B cell (primary cell): Measurements from ENCODE around the gene NLRC5. TPM values are rescaled to one million over a fixed set of nuclear protein-coding genes. Genes with fewer than 3 reads are reported as not detected.
A peak's percentile ranks its signal among the peaks of the same experiment; 100 is the strongest.

ENCODE experiments used
- ATAC-seq: fragments of 200-7000 bp; cut with Tn5 transposase; one replicate; pipeline ENCODE4 v1.10.0; 2021; ENCODE audit warnings: low read depth, mild to moderate bottlenecking, moderate number of reproducible peaks, moderate library complexity
- CTCF ChIA-PET: fragments of 350-600 bp; sonication (Branson Sonifier 250); formaldehyde crosslinking; loops from one replicate; lab custom pipeline; 2021; ENCODE audit warnings: antibody characterized with exemption, inconsistent platforms; lab: Charles Lee
- POLR2A ChIA-PET: fragments of 350-600 bp; sonication (Branson Sonifier 250); formaldehyde crosslinking; loops from one replicate; lab custom pipeline; 2021; ENCODE audit warnings: antibody characterized with exemption; lab: Charles Lee
- DNase-seq: peaks from one replicate; pipeline ENCODE4 v3.0.0; 2013
- H2AFZ ChIP-seq: 2 replicates; pipeline ENCODE4 v1.6.1; 2012; ENCODE audit warnings: mild to moderate bottlenecking, low read depth, low read length; ENCODE audit not compliant: insufficient read depth, poor library complexity, severe bottlenecking
- H3K27ac ChIP-seq, 2 donors: 1 replicate in 1 of 2; 2 replicates in 1 of 2; pipeline ENCODE4 v1.5.1; 2012 to 2013; ENCODE audit warnings: low read length in 2 of 2, mild to moderate bottlenecking in 2 of 2, moderate library complexity in 1 of 2
- H3K27me3 ChIP-seq, 4 experiments: fragments of 200-600 bp in 1 of 4; sonication (generic) in 1 of 4; replicated peaks in 1 of 4; 1 replicate in 2 of 4; 2 replicates in 2 of 4; pipeline versions ENCODE4 v1.6.1 to v1.7.0; 2013 to 2016; ENCODE audit warnings: low read length in 3 of 4, mild to moderate bottlenecking in 2 of 4, mixed read lengths in 1 of 4, moderate library complexity in 1 of 4; ENCODE audit not compliant: insufficient read depth in 4 of 4, control insufficient read depth in 3 of 4; ENCODE audit errors: control extremely low read depth in 1 of 4
- H3K36me3 ChIP-seq, 2 experiments: replicated peaks in 1 of 2; 1 replicate in 1 of 2; 2 replicates in 1 of 2; pipeline versions ENCODE4 v1.6.1 to v1.7.1; 2013; ENCODE audit warnings: low read length in 1 of 2; ENCODE audit not compliant: insufficient read depth in 2 of 2, control insufficient read depth in 1 of 2; ENCODE audit errors: control extremely low read depth in 1 of 2, extremely low read depth in 1 of 2
- H3K4me1 ChIP-seq, 2 donors: fragments of 200-600 bp in 1 of 2; sonication (generic) in 1 of 2; 1 replicate in 1 of 2; 2 replicates in 1 of 2; pipeline versions ENCODE4 v1.5.1 to v1.6.1; 2013 to 2017; ENCODE audit warnings: low read length in 2 of 2; ENCODE audit not compliant: control insufficient read depth in 2 of 2, insufficient read depth in 2 of 2
- H3K4me2 ChIP-seq: replicated peaks from 2 replicates; pipeline ENCODE3; 2012; ENCODE audit warnings: mild to moderate bottlenecking, low read depth, low read length; ENCODE audit not compliant: poor library complexity, severe bottlenecking
- H3K4me3 ChIP-seq, 5 experiments: fragments of 200-600 bp in 1 of 5; sonication (generic) in 1 of 5; 1 replicate in 3 of 5; 2 replicates in 2 of 5; pipeline versions ENCODE4 v1.5.1 to v1.7.0; 2011 to 2016; ENCODE audit warnings: low read length in 4 of 5, mild to moderate bottlenecking in 4 of 5, low read depth in 2 of 5, control low read depth in 1 of 5, moderate library complexity in 1 of 5; ENCODE audit not compliant: insufficient read depth in 1 of 5; ENCODE audit errors: control extremely low read depth in 1 of 5, extremely low read depth in 1 of 5
- H3K79me2 ChIP-seq: fragments of 200-600 bp; sonication (generic); one replicate; pipeline ENCODE4 v1.6.0; 2016; ENCODE audit warnings: low read length; ENCODE audit not compliant: control insufficient read depth, insufficient read depth
- H3K9ac ChIP-seq: fragments of 200-600 bp; sonication (generic); 2 replicates; pipeline ENCODE4 v1.6.1; 2017; ENCODE audit warnings: mild to moderate bottlenecking, low read length, moderate library complexity
- H3K9me3 ChIP-seq, 3 donors: one replicate each; pipeline versions ENCODE4 v1.6.1 to v1.7.1; 2013; ENCODE audit warnings: low read length in 2 of 3; ENCODE audit not compliant: control insufficient read depth in 2 of 3, insufficient read depth in 1 of 3; ENCODE audit errors: control extremely low read depth in 1 of 3
- H4K20me1 ChIP-seq: 2 replicates; pipeline ENCODE4 v1.6.0; 2012; ENCODE audit warnings: mild to moderate bottlenecking, low read length; ENCODE audit not compliant: insufficient read depth, control insufficient read depth, poor library complexity, severe bottlenecking
- H3K27ac Mint-ChIP-seq: one replicate; pipeline ENCODE4 v1.8.0; 2021; ENCODE audit warnings: mixed read lengths
- H3K27me3 Mint-ChIP-seq: one replicate; pipeline ENCODE4 v1.8.0; 2021; ENCODE audit warnings: mixed read lengths
- H3K4me1 Mint-ChIP-seq: one replicate; pipeline ENCODE4 v1.8.0; 2021; ENCODE audit warnings: mixed read lengths
- H3K4me3 Mint-ChIP-seq: one replicate; pipeline ENCODE4 v1.8.0; 2021; ENCODE audit warnings: mixed read lengths
- H3K9me3 Mint-ChIP-seq: one replicate; pipeline ENCODE4 v1.8.0; 2022; ENCODE audit warnings: mixed read lengths; ENCODE audit not compliant: insufficient read depth
- CTCF ChIP-seq: fragments of 200-600 bp; IDR thresholded peaks from one replicate; pipeline ENCODE4 v1.8.0; 2022; ENCODE audit warnings: antibody characterized with exemption, mild to moderate bottlenecking
- EZH2 ChIP-seq: IDR thresholded peaks from 2 replicates; pipeline ENCODE4 v1.6.1; 2012; ENCODE audit warnings: borderline replicate concordance, low read depth, mild to moderate bottlenecking, moderate library complexity, low read length; ENCODE audit not compliant: insufficient read depth, poor library complexity, severe bottlenecking
- WGBS: methylation state at CpG from one replicate; pipeline ENCODE4 v1.1.5; 2013; ENCODE audit warnings: missing lambda C conversion rate; ENCODE audit not compliant: insufficient coverage; 5-methylcytosine and 5-hydroxymethylcytosine counted together
- intact Hi-C: fragments of 100-400 bp; cut with micrococcal nuclease; formaldehyde crosslinking; loops from one replicate; pipeline ENCODE4 v1.10.0; 2022
- polyA plus RNA-seq: library from polyadenylated mRNA; depleted of rRNA; stranded (reverse); fragments of >200 nt; gene quantifications from 2 replicates; pipeline ENCODE4 v1.2.3, GENCODE V29; 2012
- total RNA-seq, 2 donors: library from RNA; stranded (reverse); fragments of 120-200 nt in 1 of 2; gene quantifications; 1 replicate in 1 of 2; 2 replicates in 1 of 2; pipeline versions ENCODE4 v1.2.3 to v1.2.4, GENCODE V29; 2013 to 2022

Gene NLRC5
- total and polyA plus RNA-seq, 2 donors (not counting 1 experiment from before 2014, with no cell fraction given) = 349 to 510 TPM

DNA sequence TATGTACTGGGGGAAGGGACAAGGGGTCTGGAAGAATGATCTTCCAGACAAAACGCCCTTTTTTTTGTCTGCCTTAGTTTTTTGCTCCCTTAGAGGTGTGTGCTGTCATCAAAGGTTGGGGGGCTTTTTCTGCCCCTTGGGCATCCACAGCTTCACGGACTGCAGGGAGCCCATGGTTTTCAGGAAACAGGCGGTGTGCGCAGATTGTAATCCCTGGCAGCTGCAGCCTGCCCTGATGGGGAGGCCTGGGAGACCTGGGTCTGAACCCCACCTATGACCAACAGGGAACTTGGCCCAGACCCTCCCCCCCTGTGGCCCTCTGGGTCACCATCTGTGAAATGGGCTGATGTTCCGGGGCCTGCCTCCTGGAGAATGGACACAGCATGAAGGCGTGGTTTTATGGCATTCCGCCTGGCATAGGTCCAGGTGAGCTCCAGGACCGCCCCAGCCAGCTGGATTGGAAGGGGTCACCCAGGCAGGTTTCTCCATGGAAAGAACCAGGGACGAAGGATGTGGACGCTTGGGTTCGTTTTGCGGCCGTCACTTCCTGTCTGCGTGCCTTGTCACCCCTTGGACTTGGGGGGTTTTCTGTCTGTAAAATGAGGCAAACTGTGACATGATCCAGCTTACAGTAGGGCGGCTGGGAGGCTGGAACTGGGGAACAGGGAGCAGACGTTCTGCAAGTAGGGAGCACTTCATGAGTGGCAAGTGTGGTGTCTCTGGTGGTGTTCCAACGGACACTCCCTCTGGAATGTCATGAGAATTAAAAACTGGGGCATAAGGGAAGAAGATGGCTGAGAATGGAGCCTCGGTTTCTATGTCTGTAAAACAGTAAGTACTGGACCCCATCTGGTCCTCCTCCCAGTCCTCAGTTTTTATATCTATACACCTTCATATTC is 104.6 kb downstream of the NLRC5 start:
- H3K4me1 Mint-ChIP-seq = peaks cover 11% of the 10 kb centered on the region
- intact Hi-C loops = loop anchor here (1.0 to 5.0 kb wide), 2 partner anchors 74 to 93 kb away; partner anchors contain the start of genes PSME3IP1 and RSPRY1
- Histone ChIP-seq H3K27me3 (peaks cover 0 to 36% (median 10%) of the 10 kb centered on the region in 4 experiments), H3K9me3 (no peaks in the 10 kb centered on the region), H2AFZ (no peak overlapping the region), H3K4me2 (peak overlapping the region; percentile 91), H3K27ac (no peak overlapping the region), H3K4me3 (no peak overlapping the region), H3K4me1 (peaks cover 13 to 14% of the 10 kb centered on the region in 2 donors), H4K20me1 (no peaks in the 10 kb centered on the region), H3K9ac (no peak overlapping the region), H3K79me2 (no peaks in the 10 kb centered on the region), H3K36me3 (no peaks in the 10 kb centered on the region)
- peaks cover 31% of the 10 kb centered on the region for H3K27me3 Mint-ChIP-seq
- ChIA-PET POLR2A (interaction anchor here (0.6 to 0.7 kb wide), 2 partner anchors 108 to 229 kb away, joined by 3 to 7 read pairs; partner anchors contain the start of gene SLC12A3), CTCF (interaction anchor here (0.6 to 5.5 kb wide), 10 partner anchors 8 to 426 kb away, joined by 3 to 36 read pairs (median 4); no protein-coding TSS in a partner anchor)
- WGBS = 87% methylated on average over 16 of the region's 18 CpGs
- TF ChIP-seq EZH2 (no peak), CTCF (no peak)
- peak overlapping the region; percentile 76 for H3K4me3 Mint-ChIP-seq
- ATAC-seq (no peak), DNase-seq (no peak)
- H3K27ac Mint-ChIP-seq = peak overlapping the region; percentile 20
- no peaks in the 10 kb centered on the region for H3K9me3 Mint-ChIP-seq
